Suppressor macrophage (primary cell): ENCODE results near the gene TRIM25.
A peak's percentile ranks its signal among the peaks of the same experiment; 100 is the strongest.

Experiments
- DNase-seq, 4 experiments: peaks; one replicate each; pipeline ENCODE4 v3.0.0-alpha.2; 2020 to 2022

TRIM25 gene

GRCh38 chr17:56926270-56926669 lies 12.4 kb upstream of the TRIM25 start:
- no peak for DNase-seq

- DNase-seq = no peak
Observed at GRCh38 chr17:56925088-56925487, 11.2 kb upstream of the TRIM25 start.

GRCh38 chr17:56919717-56920116 lies 5.9 kb upstream of the TRIM25 start:
- DNase-seq = peak in 1 of 4 experiments; percentile 19

GRCh38 chr17:56918916-56919315 lies 5.1 kb upstream of the TRIM25 start:
- DNase-seq = peak; percentile 39 to 94 (median 80)

DNA sequence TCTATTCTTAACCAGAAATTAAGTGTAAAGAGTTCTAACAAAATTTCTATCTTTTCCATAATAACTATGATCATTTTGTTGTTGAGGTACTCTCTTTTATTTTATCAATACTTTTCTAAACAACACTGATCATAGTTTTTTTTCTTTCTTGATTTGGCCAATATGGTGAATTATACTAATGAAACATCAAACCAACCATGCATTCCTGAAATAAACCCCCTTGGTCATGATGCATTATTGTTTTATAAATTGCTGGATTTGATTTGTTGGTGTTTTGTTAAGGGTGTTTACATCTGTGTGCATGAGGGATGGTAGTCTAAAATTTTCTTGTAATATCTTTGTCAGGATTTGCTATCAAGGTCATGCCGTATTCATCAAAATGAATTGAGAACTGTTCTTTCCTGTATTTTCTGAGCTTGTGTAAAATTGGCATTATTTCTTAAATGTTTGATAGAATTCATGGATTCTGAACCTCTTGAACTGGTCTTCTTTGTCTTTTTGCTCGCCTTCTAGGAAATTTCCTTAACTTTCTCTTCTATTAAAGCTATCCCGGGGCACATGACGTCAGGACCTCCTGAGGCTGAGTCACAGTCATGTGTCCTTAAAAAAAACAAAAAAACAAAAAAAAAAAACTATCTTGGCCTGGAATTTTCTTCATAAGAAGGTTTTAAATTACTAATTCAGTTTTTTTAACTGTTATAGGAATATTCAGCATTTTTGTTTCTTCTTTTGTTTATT lies 3.9 kb upstream of the TRIM25 start:
- peak; percentile 45 to 72 (median 70) for DNase-seq

DNA sequence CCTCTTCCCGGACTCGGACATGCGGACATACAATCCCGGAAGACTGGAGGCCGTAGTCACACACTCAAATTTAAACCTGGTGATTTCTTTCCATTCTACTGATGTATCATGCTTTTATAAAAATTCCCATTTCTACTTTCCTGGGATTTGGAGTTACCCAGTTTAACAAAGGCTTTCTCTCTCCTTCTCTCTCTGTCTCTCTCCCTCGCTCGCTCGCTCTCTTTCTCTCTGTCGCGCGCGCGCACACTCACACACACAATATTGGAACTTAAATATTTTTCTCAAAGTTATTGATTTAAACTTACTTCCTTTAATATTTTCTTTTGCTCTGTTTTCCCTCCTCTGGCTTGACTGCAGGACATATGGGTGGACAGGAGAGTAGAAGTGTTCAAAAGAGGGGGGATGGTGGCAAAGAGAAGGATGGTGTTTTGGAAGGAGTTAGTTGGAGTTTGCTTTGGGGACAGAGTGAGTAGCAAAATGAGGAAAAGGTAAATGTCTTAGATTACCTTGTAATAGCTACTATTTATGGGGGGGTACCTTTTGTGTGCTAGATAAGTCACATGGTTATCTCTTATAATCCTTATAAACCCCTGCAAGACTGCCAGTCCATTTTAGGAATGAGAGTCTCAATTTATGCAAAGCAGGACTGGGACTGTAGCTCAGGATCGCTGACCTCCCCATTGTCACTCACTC lies 878 bp upstream of the TRIM25 start:
- peak in 1 of 4 experiments; percentile 44 for DNase-seq

- peak in 1 of 4 experiments; percentile 36 for DNase-seq
Observed at GRCh38 chr17:56913353-56913866, 439 bp downstream of the TRIM25 start.

DNA sequence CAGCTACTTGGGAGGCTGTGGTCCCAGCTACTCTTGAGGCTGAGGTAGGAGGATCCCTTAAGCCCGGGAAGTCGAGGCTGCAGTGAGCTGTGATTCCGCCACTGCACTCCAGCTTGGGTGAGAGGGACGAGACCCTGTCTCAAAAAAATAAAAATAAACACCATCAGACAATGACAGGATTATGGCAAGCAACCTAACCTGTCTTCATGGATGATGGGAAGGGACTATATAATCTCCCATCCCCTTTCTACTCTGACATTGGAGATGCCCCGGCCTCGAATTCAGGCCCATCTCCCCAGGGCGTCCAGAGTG lies 893 bp downstream of the TRIM25 start:
- no peak for DNase-seq

- peak in 2 of 4 experiments; percentile 16 to 22 for DNase-seq
Observed at GRCh38 chr17:56912105-56912999, 1.5 kb downstream of the TRIM25 start.

GRCh38 chr17:56910509-56911235 lies 3.2 kb downstream of the TRIM25 start:
- DNase-seq = no peak

DNA sequence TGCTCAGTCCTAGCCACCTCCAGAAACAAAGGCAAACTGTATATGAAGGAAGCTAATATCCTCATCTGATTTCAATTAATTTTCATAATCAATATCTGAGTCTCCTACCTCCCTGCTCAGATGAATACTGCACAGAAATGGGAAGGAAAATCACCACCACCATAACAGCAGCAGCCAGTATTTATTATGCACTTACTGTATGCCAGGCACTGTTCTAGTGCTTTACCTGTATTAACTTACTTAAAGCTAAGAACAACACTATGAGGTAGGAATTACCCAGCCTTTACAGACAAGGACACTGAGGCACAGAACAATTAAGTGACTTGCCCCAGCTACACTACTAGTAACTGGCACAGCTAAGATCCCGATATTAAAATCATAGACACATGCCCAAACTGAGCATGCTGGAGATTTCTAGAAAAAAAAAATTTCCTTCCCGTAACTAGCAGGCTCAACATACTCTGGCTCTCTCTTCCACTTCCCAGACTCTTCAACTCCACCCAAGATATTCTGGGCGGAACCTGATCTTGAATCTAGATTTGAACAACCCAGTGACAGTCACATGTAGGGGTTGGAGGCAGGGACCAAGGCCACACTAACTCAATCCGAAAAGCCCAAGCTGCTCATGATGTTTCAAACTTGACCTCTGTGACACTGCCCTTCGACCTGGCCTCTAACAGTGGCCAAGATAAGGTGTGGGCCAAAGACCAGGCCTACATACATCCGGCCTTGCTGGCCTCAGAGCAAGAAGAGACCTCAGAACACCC lies 3.9 kb downstream of the TRIM25 start:
- DNase-seq = peak; percentile 34 to 68 (median 60)

GRCh38 chr17:56908001-56908542 lies 5.8 kb downstream of the TRIM25 start:
- DNase-seq = peak; percentile 87 to 92 (median 92)

- no peak for DNase-seq
Observed at GRCh38 chr17:56903560-56903959, 10.3 kb downstream of the TRIM25 start.

DNA sequence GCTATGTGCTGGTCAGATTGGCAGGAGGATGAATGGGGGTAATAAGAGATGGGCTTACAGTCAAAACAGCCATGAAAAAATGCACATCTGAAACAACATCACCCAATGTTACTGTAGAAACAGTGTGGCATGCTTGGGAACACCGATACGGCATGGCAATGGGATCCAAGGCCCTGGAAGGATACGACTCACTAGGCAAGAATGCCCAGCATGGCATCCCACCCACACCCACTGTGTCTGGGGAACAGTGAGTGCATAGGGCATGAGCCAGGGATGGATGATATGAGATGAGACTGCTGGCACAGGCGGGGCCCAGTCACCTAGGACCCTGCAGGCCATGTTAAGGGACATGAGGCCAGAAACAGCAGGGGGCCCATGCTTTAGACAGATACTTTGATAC lies 11.5 kb downstream of the TRIM25 start:
- no peak for DNase-seq

DNA sequence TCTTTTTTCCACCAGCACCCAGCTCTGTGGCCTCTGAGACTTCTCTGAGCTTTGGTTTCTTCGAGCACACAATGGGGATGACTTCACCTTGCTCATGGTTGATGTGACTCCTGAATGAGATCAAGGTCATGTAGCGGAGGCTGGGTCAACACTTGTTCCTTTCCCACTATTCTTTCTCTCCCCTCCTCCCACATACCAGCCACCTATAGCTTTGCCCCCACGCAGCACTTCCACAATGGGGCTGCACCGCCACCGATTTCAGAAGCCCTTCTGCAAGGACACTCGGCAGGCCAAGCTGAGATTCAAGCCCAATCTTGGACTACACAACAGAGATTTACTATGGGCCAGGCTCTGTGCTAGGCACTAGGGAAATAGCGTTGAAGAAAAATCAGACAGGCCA lies 14.4 kb downstream of the TRIM25 start:
- no peak for DNase-seq

DNA sequence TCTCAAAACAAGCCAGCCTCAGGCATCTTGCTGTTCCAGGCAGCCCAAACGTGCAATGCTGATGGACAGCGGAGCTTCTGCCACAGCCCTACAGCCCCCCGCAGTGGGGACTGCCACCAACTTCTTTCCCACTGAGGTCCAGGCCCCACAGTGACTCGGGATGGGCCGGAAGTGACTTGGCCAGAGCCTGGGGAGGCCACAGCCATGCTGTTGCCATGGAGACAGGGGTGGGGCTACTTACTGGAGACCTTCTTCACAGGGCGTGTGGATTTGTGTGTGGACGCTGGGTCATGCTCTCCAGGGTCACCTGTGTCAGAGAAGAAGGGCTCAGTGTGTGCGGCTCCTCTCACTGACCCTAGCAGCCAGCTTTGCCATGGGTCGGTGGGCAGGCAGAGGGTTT lies 15.0 kb downstream of the TRIM25 start:
- DNase-seq = no peak

GRCh38 chr17:56897646-56898424 lies 16.0 kb downstream of the TRIM25 start:
- no peak for DNase-seq

- no peak for DNase-seq
Observed at GRCh38 chr17:56896968-56897359, 16.9 kb downstream of the TRIM25 start.

DNA sequence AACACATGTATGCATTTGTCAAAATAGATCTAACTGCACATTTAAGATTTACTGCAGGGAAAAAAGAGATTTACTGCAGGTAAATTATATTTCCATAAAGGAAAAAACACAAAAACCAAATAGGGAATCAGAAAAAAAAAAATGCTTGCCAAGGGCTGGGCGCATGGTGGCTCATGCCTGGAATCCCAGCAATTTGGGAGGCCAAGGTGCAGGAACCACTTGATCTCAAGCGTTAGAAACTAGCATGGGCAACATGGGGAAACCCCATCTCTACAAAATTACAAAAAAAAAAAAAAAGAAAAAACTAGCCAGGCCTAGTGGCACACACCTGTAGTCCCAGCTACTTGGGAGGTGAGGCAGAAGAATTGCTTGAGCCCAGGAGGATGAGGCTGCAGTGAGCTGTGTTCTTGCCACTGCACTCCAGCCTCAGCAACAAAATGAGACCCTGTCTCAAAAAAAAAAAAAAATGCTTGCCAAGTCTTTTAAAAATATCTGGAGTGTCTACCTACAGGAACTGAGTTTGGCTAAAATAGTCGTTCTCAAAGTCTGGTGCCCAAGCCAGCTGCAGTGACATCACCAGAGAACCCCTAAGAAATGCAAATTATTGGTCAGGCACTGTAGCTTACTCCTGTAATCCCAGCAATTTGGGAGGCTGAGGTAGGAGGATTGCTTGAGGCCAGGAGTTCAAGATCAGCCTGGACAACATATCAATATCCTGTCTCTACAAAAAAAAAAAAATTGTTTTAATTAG lies 17.5 kb downstream of the TRIM25 start:
- DNase-seq = no peak
